SK-N-DZ (cell line): Measurements from ENCODE around the gene CCDC88B.

Experiments used
- small RNA-seq, 2 experiments: library from RNA; depleted of rRNA; stranded (forward); fragments of <200 nt; gene quantifications; one replicate each; pipeline ENCODE3, GENCODE V24; 2014

CCDC88B gene

Small RNAs within 50 kb of the gene (small RNA-seq; reads per million reads assigned to genes)
- 0 to 0.04 reads per million in 2 experiments for gene MIR1237
- 0 reads per million in 2 experiments for gene MIR7155
- 0 reads per million in 2 experiments for gene RF00019
